ENCODE results near the gene SLC28A2. TPM values are rescaled to one million over a fixed set of nuclear protein-coding genes. Genes with fewer than 3 reads are reported as not detected.

Gene SLC28A2
- total and polyA plus RNA-seq, 9 of the 15 experiments (the other 6 are each of a cell fraction or from before 2014, with no cell fraction given), result 0.03 to 0.04 TPM; not detected in 7

DNA sequence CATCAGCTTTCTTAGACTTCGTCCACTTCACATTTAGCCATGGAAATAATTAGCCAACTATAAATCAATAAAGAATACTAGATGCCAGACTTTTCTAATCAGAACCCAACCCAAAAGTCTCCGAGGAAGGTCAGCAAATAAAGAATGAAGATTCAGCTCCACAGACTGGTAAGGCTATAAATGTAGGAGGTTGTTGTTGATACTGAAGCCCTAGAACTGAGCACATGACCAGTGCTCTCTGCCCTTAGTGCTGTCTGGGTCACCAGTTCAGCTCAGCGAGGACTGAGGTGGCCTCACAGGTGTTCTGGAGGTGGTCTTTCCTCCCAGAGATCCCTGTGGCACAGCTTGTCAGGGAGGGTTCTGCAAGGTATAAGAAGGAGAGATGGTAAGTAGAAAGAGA lies 20.9 kb upstream of the SLC28A2 start (continued):
- TF ChIP-seq MIER1 (IDR thresholded peaks at IDR 0.05; ENCODE audit: low read depth) (no peak), HNRNPUL1 (IDR thresholded peaks at IDR 0.05; ENCODE audit: low read length) (no peak), KDM5B (IDR thresholded peaks at IDR 0.05; ENCODE audit: insufficient replicate concordance, low read depth, low read length) (no peak), MTA3 (IDR thresholded peaks at IDR 0.05; ENCODE audit: borderline replicate concordance) (no peak), STAG1 (CRISPR knock-in tag; IDR thresholded peaks at IDR 0.05; ENCODE audit: borderline replicate concordance) (no peak), NUFIP1 (IDR thresholded peaks at IDR 0.05; ENCODE audit: partially characterized antibody) (no peak), PHF20 (IDR thresholded peaks at IDR 0.05; ENCODE audit: partially characterized antibody) (no peak)
- TF ChIP-seq, protein P1, sequence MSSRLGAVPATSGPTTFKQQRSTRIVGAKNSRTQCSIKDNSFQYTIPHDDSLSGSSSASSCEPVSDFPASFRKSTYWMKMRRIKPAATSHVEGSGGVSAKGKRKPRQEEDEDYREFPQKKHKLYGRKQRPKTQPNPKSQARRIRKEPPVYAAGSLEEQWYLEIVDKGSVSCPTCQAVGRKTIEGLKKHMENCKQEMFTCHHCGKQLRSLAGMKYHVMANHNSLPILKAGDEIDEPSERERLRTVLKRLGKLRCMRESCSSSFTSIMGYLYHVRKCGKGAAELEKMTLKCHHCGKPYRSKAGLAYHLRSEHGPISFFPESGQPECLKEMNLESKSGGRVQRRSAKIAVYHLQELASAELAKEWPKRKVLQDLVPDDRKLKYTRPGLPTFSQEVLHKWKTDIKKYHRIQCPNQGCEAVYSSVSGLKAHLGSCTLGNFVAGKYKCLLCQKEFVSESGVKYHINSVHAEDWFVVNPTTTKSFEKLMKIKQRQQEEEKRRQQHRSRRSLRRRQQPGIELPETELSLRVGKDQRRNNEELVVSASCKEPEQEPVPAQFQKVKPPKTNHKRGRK (tag; IDR thresholded peaks at IDR 0.05), result no peak

DNA sequence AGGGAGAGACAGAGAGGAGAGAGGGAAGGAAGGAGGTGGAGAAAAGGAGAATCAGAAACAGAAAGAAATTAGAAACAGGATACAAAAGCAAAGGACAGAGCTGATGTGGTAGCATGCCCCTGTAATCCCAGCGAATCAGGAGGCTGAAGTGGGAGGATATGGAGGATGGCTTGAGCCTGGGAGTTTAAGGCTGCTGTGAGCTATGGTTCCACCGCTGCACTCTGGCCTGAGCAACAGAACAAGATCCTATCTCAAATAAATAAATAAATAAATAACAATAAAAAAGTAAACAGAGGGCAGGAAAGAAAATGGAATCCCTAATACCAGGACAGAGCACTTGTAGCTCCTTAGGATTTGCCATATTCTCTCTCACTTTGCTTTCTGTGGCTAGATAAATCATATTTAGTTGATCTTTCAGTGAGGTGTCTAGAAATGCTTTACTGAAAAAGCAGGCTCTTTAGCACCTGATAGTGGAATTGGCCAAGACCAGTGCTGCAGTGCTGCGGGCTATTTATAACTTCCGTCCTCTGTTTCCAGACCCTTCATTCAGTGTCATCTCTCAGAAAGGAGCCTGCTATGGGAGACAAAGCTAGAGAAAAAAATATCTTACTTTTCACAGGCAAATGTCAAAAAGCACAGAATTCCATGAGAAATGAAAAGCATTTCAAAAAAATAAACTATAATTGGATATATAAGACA lies 20.0 kb upstream of the SLC28A2 start:
- ChIA-PET POLR2A (no interaction called here), CTCF (ENCODE audit: low intra/inter-chr PET ratio) (no interaction called here)
- Histone ChIP-seq H3K79me2 (ENCODE audit: control insufficient read depth, insufficient read depth, low read length) (no peaks in the 10 kb centered on the region), H3K4me1 (replicated peaks in 1 of 2; ENCODE audit: control insufficient read depth in 2 of 2, insufficient read depth in 2 of 2, low read length in 2 of 2) (no peaks in the 10 kb centered on the region; a peak in 1 of 5 replicates), H3K27me3 (ENCODE audit: control insufficient read depth in 2 of 2, insufficient read depth in 2 of 2, low read length in 2 of 2) (0 out of 5 replicates have a peak, but pooled peaks cover 0 to 3% of the 10 kb centered on the region in 2 experiments), H3K4me3 (no peak overlapping the region), H3K9ac (ENCODE audit: insufficient read depth in 1 of 2, low read depth in 2 of 2, low read length in 2 of 2) (no peak overlapping the region), H2AFZ (ENCODE audit: low read depth, low read length) (no peak overlapping the region), H3K4me2 (ENCODE audit: insufficient read depth, low read length) (no peak overlapping the region), H3K36me3 (ENCODE audit: control insufficient read depth, insufficient read depth, low read length) (no peaks in the 10 kb centered on the region), H3K27ac (ENCODE audit: extremely low read depth, low read depth, low read length) (no peak overlapping the region), H3K9me3 (replicated peaks; ENCODE audit: control insufficient read depth, insufficient read depth, low read depth, low read length) (no peaks in the 10 kb centered on the region), H3K9me1 (ENCODE audit: control insufficient read depth, insufficient read depth, low read length) (no peaks in the 10 kb centered on the region), H4K20me1 (replicated peaks; ENCODE audit: control insufficient read depth, insufficient read depth, low read length) (no peaks in the 10 kb centered on the region)
- BruUV-seq (replicated peaks), result no TSS peak
- TF ChIP-seq, protein P2, sequence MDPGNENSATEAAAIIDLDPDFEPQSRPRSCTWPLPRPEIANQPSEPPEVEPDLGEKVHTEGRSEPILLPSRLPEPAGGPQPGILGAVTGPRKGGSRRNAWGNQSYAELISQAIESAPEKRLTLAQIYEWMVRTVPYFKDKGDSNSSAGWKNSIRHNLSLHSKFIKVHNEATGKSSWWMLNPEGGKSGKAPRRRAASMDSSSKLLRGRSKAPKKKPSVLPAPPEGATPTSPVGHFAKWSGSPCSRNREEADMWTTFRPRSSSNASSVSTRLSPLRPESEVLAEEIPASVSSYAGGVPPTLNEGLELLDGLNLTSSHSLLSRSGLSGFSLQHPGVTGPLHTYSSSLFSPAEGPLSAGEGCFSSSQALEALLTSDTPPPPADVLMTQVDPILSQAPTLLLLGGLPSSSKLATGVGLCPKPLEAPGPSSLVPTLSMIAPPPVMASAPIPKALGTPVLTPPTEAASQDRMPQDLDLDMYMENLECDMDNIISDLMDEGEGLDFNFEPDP (CRISPR knock-in tag; IDR thresholded peaks at IDR 0.05), result no peak
- WGBS (ENCODE audit: insufficient coverage, low coverage, missing lambda C conversion rate), result 2% methylated on average over 4 of the region's 4 CpGs
- no peak for FAIRE-seq
- in situ Hi-C loops (cut with MboI), result no loop called here
- no peak for DNase-seq (ENCODE audit: extremely low read depth in 1 of 4, low spot score in 3 of 4)
- ATAC-seq, result no peak
- intact Hi-C loops (cut with micrococcal nuclease), result no loop called here
